Measurements from ENCODE around the gene ZNF2.

GRCh38 chr2:95179451-95179850 is 13.8 kb downstream of the ZNF2 start:
- TF ChIP-seq CTCF (conservative IDR thresholded peaks at IDR 0.05) (no peak), ZFX (IDR thresholded peaks at IDR 0.05) (no peak)
